GM21423 (cell line): Measurements from ENCODE around the gene TMEM50A.
"Not testable (repeated sequence)": the region's sequence is repeated elsewhere in the genome, so short reads cannot be mapped to it uniquely, and the experiment has no call there.

Experiments
- ATAC-seq: cut with Tn5 transposase; IDR thresholded peaks from one replicate; pipeline ENCODE4 v1.9.1; 2021; ENCODE audit warnings: mild to moderate bottlenecking, moderate library complexity; ENCODE audit not compliant: unreplicated experiment

Gene TMEM50A

GRCh38 chr1:25329950-25330349, 8.2 kb upstream of the TMEM50A start:
- not testable (repeated sequence) for ATAC-seq

GRCh38 chr1:25336922-25337354, 1.2 kb upstream of the TMEM50A start:
- ATAC-seq = not testable (repeated sequence)

DNA sequence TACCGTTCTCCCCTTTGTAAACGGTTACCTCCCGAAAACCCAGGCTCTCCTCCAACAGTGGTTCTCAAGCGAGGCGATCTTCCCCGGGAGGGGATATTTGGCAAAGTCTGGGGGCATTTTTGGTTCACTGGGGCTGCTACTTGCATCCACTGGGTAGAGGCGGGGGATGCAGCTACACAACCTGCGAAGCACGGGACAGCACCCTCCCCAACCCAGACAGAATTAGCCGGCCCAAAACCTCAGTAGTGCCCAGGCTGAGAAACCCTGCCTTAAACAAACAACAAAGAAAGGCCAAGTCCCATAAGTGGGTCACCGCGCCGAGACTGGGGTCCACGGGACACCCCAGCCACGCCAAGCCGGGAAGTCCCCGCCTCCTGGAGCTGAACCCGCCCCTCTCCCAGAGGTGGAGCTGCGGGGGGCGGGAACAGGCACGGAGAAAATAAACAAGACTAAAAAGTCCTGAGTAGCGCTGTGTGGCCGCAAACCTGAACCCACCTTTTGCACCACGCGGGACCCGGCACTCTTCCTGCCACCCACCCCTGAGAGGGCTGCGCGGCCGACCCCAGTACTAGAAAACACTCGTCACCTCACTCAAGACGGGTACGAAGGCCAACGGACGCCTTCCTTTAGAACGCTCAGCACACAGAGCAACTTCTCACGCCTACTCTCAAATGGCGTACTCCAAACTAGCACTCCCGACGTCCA, 499 bp upstream of the TMEM50A start:
- peak; percentile 21 for ATAC-seq

DNA sequence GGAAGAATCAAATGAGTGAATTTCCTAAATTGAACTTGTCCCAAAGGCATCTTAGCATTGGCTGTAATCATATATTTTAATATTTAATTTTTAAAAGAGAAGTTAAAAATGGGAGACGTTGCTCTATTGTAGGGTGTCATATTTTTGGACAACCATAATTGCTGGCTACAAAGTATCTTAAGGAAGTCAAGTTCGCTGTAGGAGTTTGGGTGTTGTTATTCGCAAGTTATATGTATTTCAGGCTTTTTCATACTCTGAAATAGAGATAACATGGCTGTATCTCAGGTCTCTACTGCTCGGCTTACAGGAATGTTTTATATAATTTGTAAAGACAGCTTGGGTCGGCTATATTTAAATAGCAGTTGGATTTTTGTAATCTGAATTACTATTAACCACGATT, 852 bp downstream of the TMEM50A start:
- ATAC-seq = no peak

- ATAC-seq = no peak
These were observed 3.6 kb downstream of the TMEM50A start for GRCh38 chr1:25341746-25342145.

DNA sequence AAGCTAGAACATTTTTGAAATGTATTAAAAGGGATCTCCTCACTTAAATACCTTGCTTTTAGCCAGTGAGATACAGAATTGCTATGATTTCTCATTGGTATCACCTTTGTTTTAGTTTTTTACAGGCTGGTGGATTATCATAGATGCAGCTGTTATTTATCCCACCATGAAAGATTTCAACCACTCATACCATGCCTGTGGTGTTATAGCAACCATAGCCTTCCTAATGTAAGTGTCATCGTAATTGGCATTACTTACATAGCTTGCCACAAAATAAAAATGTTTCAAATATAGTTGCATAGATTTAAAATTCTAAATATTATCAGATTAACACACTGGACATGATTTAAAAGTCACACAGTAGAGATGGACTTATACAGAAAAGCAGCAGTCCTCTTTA, 4.7 kb downstream of the TMEM50A start:
- ATAC-seq = no peak

DNA sequence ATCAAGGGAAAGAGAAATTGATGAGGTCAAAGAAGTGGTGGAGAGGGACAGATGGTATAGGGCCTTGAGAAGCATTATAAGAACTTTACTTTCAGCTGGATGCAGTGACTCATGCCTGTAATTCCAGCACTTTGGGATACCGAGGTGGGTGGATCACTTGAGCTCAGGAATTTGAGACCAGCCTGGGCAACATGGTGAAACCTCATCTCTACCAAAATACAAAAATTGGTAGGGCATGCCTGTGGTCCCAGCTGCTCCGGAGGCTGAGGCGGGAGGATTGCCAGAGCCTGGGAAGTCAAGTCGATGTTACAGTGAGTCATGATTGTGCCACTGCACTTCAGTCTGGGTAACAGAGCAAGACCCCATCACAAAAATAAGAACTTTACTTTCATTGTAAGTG, 5.7 kb downstream of the TMEM50A start:
- ATAC-seq = no peak

DNA sequence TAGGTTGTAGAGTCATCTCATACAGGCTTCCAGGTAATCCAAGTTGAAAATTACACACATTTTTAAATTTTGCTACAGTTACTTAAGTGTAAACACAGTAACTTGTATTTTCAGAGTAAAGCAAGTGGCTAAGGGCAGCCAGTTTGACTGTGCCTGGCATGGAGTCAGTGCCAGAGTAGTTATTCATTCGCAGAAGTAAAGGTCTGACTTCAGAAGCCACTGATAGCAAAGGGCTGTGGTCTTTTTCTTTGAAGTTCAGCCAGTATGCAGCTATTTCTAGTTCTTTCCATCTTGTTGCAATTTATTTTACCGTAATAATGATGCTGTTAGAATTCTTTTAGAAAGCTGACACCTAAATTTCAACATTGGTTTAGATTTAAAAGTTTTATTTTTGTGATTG, 9.4 kb downstream of the TMEM50A start:
- ATAC-seq = no peak

GRCh38 chr1:25349606-25350005, 11.5 kb downstream of the TMEM50A start:
- ATAC-seq = no peak

- ATAC-seq = no peak
These were observed 17.8 kb downstream of the TMEM50A start for GRCh38 chr1:25355841-25356395.

- ATAC-seq = no peak
These were observed 18.3 kb downstream of the TMEM50A start for GRCh38 chr1:25356441-25356840.

- no peak for ATAC-seq
These were observed 18.7 kb downstream of the TMEM50A start for GRCh38 chr1:25356848-25357247.

DNA sequence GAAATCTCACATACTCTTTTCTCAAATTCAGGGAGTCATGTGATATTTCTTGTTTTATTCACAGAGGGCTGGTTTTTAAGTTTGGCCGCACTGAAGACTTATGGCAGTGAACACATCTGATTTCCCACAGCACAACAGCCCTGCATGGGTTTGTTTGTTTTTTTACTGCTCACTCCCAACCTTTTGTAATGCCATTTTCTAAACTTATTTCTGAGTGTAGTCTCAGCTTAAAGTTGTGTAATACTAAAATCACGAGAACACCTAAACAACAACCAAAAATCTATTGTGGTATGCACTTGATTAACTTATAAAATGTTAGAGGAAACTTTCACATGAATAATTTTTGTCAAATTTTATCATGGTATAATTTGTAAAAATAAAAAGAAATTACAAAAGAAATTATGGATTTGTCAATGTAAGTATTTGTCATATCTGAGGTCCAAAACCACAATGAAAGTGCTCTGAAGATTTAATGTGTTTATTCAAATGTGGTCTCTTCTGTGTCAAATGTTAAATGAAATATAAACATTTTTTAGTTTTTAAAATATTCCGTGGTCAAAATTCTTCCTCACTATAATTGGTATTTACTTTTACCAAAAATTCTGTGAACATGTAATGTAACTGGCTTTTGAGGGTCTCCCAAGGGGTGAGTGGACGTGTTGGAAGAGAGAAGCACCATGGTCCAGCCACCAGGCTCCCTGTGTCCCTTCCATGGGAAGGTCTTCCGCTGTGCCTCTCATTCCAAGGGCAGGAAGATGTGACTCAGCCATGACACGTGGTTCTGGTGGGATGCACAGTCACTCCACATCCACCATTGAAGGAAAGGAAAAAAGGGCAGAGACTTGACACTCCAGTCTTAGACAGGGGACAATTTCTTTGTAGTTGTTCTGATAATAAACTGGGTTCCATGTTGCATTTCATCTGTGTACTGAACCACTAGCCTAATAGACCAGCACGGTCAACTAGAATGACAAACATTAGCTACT, 22.8 kb downstream of the TMEM50A start:
- ATAC-seq = no peak

DNA sequence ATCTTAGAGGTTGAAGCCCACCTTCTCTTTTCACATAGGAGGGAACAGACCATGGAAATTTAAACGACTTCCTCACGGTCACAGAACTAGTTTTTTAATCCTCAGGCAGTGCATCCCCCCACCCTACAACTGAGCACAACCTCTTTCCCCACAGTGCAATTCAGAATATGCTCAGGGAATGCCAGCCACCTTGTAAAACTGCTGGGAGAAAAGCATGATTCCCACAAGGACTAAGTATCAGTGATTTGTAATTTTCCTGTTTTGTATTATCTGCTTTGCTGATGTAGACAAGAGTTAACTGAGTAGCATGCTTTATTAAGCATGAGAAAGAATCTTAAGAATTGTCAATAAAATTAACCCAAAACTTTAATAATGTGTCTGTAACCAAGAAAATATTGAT, 23.8 kb downstream of the TMEM50A start:
- no peak for ATAC-seq

DNA sequence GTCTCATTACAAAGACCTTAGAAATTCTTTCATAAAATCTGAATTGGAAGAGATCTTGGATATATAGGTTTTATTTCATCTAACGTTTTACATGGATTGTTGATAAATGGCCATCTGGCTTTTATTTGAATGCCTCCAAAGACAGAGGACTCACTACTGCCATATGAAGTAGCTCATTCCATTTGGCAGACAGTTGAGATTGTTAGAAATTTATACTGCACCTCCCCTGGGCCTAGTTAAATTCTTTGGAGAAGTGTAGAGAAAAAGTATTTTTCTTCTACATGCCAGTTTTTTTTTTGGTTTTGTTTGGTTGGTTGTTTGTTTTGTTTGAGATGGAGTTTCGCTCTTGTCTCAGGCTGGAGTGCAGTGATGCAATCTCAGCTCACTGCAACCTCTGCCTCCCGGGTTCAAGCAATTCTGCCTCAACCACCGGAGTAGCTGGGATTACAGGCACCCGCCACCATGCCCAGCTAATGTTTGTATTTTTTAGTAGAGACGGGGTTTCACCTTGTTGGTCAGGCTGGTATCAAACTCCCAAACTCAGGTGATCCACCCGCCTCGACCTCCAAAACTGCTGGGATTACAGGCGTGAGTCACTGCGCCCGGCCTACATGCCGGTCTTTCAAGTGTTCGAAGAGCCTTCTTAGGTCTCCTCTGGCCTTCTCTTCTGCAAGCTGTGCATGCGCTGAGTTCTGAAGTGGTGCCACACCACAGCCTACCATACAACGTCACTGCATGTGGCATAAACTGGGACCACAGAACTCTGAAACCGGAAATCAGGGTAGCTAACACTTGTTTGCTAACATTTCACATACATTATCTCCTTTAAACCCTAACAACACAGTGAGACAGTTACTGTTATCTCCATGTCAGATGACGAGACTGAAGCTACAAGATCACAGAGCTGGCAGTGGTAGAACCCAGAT, 24.8 kb downstream of the TMEM50A start:
- ATAC-seq = not testable (repeated sequence)

GRCh38 chr1:25369241-25369640, 31.1 kb downstream of the TMEM50A start:
- ATAC-seq = no peak

DNA sequence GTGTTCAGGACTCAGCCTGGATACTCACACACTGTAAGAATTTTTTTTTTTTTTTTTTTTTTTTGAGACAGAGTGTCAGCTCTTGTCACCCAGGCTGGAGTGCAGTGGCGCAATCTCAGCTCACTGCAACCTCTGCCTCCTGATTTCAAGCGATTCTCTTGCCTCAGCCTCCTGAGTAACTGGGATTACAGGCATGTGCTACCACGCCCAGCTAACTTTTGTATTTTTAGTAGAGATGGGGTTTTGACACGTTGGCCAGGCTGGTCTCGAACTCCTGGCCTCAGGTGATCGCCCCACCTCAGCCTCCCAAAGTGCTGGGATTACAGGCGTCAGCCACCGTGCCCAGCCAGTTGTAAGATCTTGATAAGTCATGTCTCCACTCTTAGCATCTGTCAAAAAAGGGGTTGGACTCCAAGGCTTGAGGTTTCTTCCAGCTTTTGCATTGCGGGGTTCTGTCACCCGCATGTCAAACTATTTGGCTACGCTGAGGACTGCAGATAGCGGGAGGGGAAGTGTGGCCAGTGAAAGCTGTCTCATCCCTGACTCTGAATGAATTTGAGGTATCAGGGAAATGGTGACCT, 31.6 kb downstream of the TMEM50A start:
- not testable (repeated sequence) for ATAC-seq

GRCh38 chr1:25371757-25372156, 33.6 kb downstream of the TMEM50A start:
- not testable (repeated sequence) for ATAC-seq

GRCh38 chr1:25378367-25378766, 40.2 kb downstream of the TMEM50A start:
- not testable (repeated sequence) for ATAC-seq

DNA sequence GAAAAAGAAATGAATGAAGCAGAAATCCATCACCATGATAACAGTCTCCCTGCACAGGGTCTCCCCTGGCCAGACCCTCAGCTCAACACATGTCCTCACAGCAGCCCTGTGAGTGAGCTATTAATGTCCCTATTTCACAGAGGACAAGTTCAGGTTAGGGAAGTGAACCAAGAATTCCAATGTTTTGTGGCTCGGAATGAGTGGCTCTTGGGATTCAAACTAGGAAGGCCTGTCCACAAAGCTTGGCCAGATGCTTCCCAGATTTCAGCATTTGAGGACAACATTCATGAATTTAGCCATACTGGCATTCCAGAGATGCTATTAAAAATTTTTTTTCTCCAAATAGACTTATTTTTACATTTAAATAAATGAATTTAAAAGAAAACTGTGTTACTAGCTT, 44.4 kb downstream of the TMEM50A start:
- ATAC-seq = not testable (repeated sequence)
